Natural killer cell (primary cell): ENCODE data around the gene GCSH. TPM values are rescaled to one million over a fixed set of nuclear protein-coding genes. Genes with fewer than 3 reads are reported as not detected.
A peak's percentile ranks its signal among the peaks of the same experiment; 100 is the strongest.

ENCODE experiments used
- ATAC-seq, 3 donors: fragments of 150-1000 bp in 2 of 3; fragments of 200-7000 bp in 1 of 3; cut with Tn5 transposase; 1 replicate in 1 of 3; 2 replicates in 2 of 3; pipeline ENCODE4 v1.10.0; 2021; ENCODE audit warnings: mild to moderate bottlenecking in 2 of 3, moderate library complexity in 2 of 3
- DNase-seq, 2 donors: peaks; one replicate each; pipeline versions ENCODE4 v3.0.0 to v3.0.0-alpha.2; 2013 to 2021; ENCODE audit warnings: mixed read lengths in 1 of 2
- H3K27ac ChIP-seq: one replicate; pipeline ENCODE4 v1.5.1; 2013; ENCODE audit warnings: mild to moderate bottlenecking, low read length
- H3K27me3 ChIP-seq: one replicate; pipeline ENCODE4 v1.6.1; 2013; ENCODE audit warnings: low read length; ENCODE audit not compliant: control insufficient read depth, insufficient read depth
- H3K36me3 ChIP-seq: one replicate; pipeline ENCODE4 v1.6.1; 2013; ENCODE audit warnings: low read length; ENCODE audit not compliant: control insufficient read depth, insufficient read depth
- H3K4me1 ChIP-seq: one replicate; pipeline ENCODE4 v1.6.1; 2013; ENCODE audit warnings: low read length; ENCODE audit not compliant: control insufficient read depth, insufficient read depth
- H3K4me3 ChIP-seq: one replicate; pipeline ENCODE4 v1.5.1; 2013; ENCODE audit warnings: low read length
- H3K9me3 ChIP-seq: one replicate; pipeline ENCODE4 v1.6.1; 2013; ENCODE audit warnings: low read length; ENCODE audit not compliant: control insufficient read depth, insufficient read depth
- H3K27ac Mint-ChIP-seq, 2 donors: one replicate each; pipeline ENCODE4 v1.8.0; 2022; ENCODE audit warnings: mild to moderate bottlenecking in 2 of 2, mixed read lengths in 2 of 2, moderate library complexity in 1 of 2
- H3K27me3 Mint-ChIP-seq, 2 donors: one replicate each; pipeline ENCODE4 v1.8.0; 2022; ENCODE audit warnings: low read depth in 2 of 2, mixed read lengths in 2 of 2
- H3K36me3 Mint-ChIP-seq: one replicate; pipeline ENCODE4 v1.8.0; 2022; ENCODE audit warnings: mixed read lengths
- H3K4me1 Mint-ChIP-seq, 2 donors: one replicate each; pipeline ENCODE4 v1.8.0; 2022; ENCODE audit warnings: mixed read lengths in 2 of 2
- H3K4me3 Mint-ChIP-seq: one replicate; pipeline ENCODE4 v1.8.0; 2022; ENCODE audit warnings: mild to moderate bottlenecking, moderate library complexity, mixed read lengths
- H3K9me3 Mint-ChIP-seq, 2 donors: one replicate each; pipeline ENCODE4 v1.8.0; 2022; ENCODE audit warnings: mixed read lengths in 2 of 2
- CTCF ChIP-seq: fragments of 200-600 bp; IDR thresholded peaks from one replicate; pipeline ENCODE4 v1.8.0; 2022; ENCODE audit warnings: antibody characterized with exemption
- WGBS: methylation state at CpG from one replicate; pipeline ENCODE4 v1.1.7; 2013; ENCODE audit warnings: missing lambda C conversion rate; ENCODE audit not compliant: insufficient coverage; 5-methylcytosine and 5-hydroxymethylcytosine counted together
- intact Hi-C: fragments of 100-400 bp; cut with micrococcal nuclease; formaldehyde crosslinking; loops from one replicate; pipeline ENCODE4 v1.14.2; 2022
- total RNA-seq, 4 donors: library from RNA; stranded (reverse); fragments of 120-200 nt in 1 of 4; gene quantifications; one replicate each; pipeline versions ENCODE4 v1.2.3 to v1.2.4, GENCODE V29; 2013 to 2022

Gene GCSH
- total RNA-seq, 3 donors from 2014 or later (not counting 1 experiment from before 2014, with no cell fraction given), result 2.6 to 4.3 (median 2.7) TPM

- no peaks in the 10 kb centered on the region for H3K4me1 Mint-ChIP-seq
These were observed 18.9 kb downstream of the GCSH start, which contains the start of gene C16orf46 for GRCh38 chr16:81077076-81077940. Gene C16orf46 (minus strand): TSS chr16:81077238. CDS start chr16:81063955, 13,283 bp downstream.

GRCh38 chr16:81076566-81077075 lies 19.6 kb downstream of the GCSH start:
- ATAC-seq (peak; percentile 85 to 93 (median 87)), DNase-seq (peak; percentile 96)
- WGBS, result under 1% methylated on average over 27 of the region's 27 CpGs
- intact Hi-C loops, result loop anchor here (1.0 kb wide), 3 partner anchors 20 to 69 kb away; partner anchors contain the start of genes CENPN and GCSH
- no peak overlapping the region for H3K4me3 Mint-ChIP-seq
- TF ChIP-seq CTCF, result no peak
- no peaks in the 10 kb centered on the region for H3K27me3 ChIP-seq
- no peaks in the 10 kb centered on the region for H3K36me3 Mint-ChIP-seq
- H3K9me3 ChIP-seq, result no peaks in the 10 kb centered on the region
- peaks cover 5 to 21% of the 10 kb centered on the region in 2 donors for H3K27me3 Mint-ChIP-seq
- no peaks in the 10 kb centered on the region for H3K9me3 Mint-ChIP-seq
- H3K36me3 ChIP-seq, result no peaks in the 10 kb centered on the region
- H3K4me1 ChIP-seq, result peaks cover 13% of the 10 kb centered on the region
- no peaks in the 10 kb centered on the region for H3K4me1 Mint-ChIP-seq
- no peak overlapping the region for H3K27ac Mint-ChIP-seq
- H3K27ac ChIP-seq, result peak overlapping the region; percentile 99
- peak overlapping the region; percentile 65 for H3K4me3 ChIP-seq

More at GRCh38 chr16:81077076-81077940, 18.9 kb downstream of the GCSH start, which contains the start of gene C16orf46:
- Histone ChIP-seq H3K27ac (peak within 1 kb of the TSS; percentile 99), H3K27me3 (no peaks in the 10 kb centered on the region), H3K4me3 (peak within 1 kb of the TSS; percentile 65), H3K9me3 (no peaks in the 10 kb centered on the region), H3K36me3 (no peaks in the 10 kb centered on the region), H3K4me1 (peaks cover 13% of the 10 kb centered on the region)
- 11% methylated on average over 59 of the region's 59 CpGs for WGBS
- intact Hi-C loops, result no loop called here
- ATAC-seq (peak; percentile 75 to 89 (median 79)), DNase-seq (peak; percentile 96 to 99)
- Mint-ChIP-seq H3K27ac (no peak within 1 kb of the TSS), H3K4me3 (peak within 1 kb of the TSS; percentile 6), H3K27me3 (peaks cover 5 to 18% of the 10 kb centered on the region in 2 donors), H3K36me3 (no peaks in the 10 kb centered on the region), H3K9me3 (no peaks in the 10 kb centered on the region)
- no peak for TF ChIP-seq CTCF

- H3K9me3 ChIP-seq, result no peaks in the 10 kb centered on the region
- no peak for TF ChIP-seq CTCF
- Mint-ChIP-seq H3K4me1 (no peaks in the 10 kb centered on the region), H3K9me3 (no peaks in the 10 kb centered on the region), H3K36me3 (no peaks in the 10 kb centered on the region), H3K27ac (no peak overlapping the region), H3K27me3 (peaks cover 5 to 30% of the 10 kb centered on the region in 2 donors), H3K4me3 (no peak overlapping the region)
- no peak for ATAC-seq
- no peaks in the 10 kb centered on the region for H3K27me3 ChIP-seq
- peaks cover 13% of the 10 kb centered on the region for H3K4me1 ChIP-seq
- intact Hi-C loops, result no loop called here
- no peak for DNase-seq
- H3K36me3 ChIP-seq, result no peaks in the 10 kb centered on the region
- WGBS, result 74% methylated on average over 5 of the region's 5 CpGs
- no peak overlapping the region for H3K27ac ChIP-seq
- H3K4me3 ChIP-seq, result no peak overlapping the region
These were observed 22.4 kb downstream of the GCSH start for GRCh38 chr16:81073560-81074330.
